ENCODE data around the gene BABAM2.
"Not testable (repeated sequence)": the region's sequence is repeated elsewhere in the genome, so short reads cannot be mapped to it uniquely, and the experiment has no call there.

Gene BABAM2

GRCh38 chr2:27988718-27989117, 98.2 kb downstream of the BABAM2 start:
- no peak for DNase-seq

GRCh38 chr2:27989149-27989548, 98.6 kb downstream of the BABAM2 start:
- no peak for DNase-seq

- no peak for DNase-seq
Observed at GRCh38 chr2:27990030-27990590, 99.6 kb downstream of the BABAM2 start.

GRCh38 chr2:27991146-27991545, 100.6 kb downstream of the BABAM2 start:
- no peak for DNase-seq

- no peak for DNase-seq
Observed at GRCh38 chr2:27992787-27993401, 102.4 kb downstream of the BABAM2 start.

GRCh38 chr2:27993402-27993787, 102.9 kb downstream of the BABAM2 start:
- DNase-seq: no peak

- no peak for DNase-seq
Observed at GRCh38 chr2:27993950-27994728, 103.6 kb downstream of the BABAM2 start.

GRCh38 chr2:27996156-27996922, 105.8 kb downstream of the BABAM2 start:
- DNase-seq: no peak

- DNase-seq: no peak
Observed at GRCh38 chr2:28000287-28000686, 109.8 kb downstream of the BABAM2 start.

GRCh38 chr2:28002181-28002580, 111.7 kb downstream of the BABAM2 start:
- no peak for DNase-seq

GRCh38 chr2:28004086-28004485, 113.6 kb downstream of the BABAM2 start:
- no peak for DNase-seq

GRCh38 chr2:28009732-28010131, 119.2 kb downstream of the BABAM2 start:
- DNase-seq: no peak

GRCh38 chr2:28011322-28011737, 120.8 kb downstream of the BABAM2 start:
- no peak for DNase-seq

- not testable (repeated sequence) for DNase-seq
Observed at GRCh38 chr2:28018474-28018873, 127.9 kb downstream of the BABAM2 start.

- not testable (repeated sequence) for DNase-seq
Observed at GRCh38 chr2:28019521-28019920, 129.0 kb downstream of the BABAM2 start.

- no peak for DNase-seq
Observed at GRCh38 chr2:28021898-28022297, 131.4 kb downstream of the BABAM2 start.

GRCh38 chr2:28025123-28025522, 134.6 kb downstream of the BABAM2 start:
- DNase-seq: no peak

GRCh38 chr2:28026230-28026629, 135.7 kb downstream of the BABAM2 start:
- not testable (repeated sequence) for DNase-seq

GRCh38 chr2:28028025-28028424, 137.5 kb downstream of the BABAM2 start:
- no peak for DNase-seq

GRCh38 chr2:28030600-28030999, 140.1 kb downstream of the BABAM2 start:
- DNase-seq: no peak

- DNase-seq: no peak
Observed at GRCh38 chr2:28032816-28033215, 142.3 kb downstream of the BABAM2 start.

GRCh38 chr2:28034696-28035095, 144.2 kb downstream of the BABAM2 start:
- DNase-seq: no peak

GRCh38 chr2:28035163-28035690, 144.7 kb downstream of the BABAM2 start:
- DNase-seq: no peak

Measured in GDM1 (cell line).